Upper lobe of right lung (tissue), 1 donor: ENCODE data around the gene GPR143. TPM values are rescaled to one million over a fixed set of nuclear protein-coding genes. Genes with fewer than 3 reads are reported as not detected.

Experiments
- ATAC-seq: fragments of 200-7000 bp; cut with Tn5 transposase; one replicate; pipeline ENCODE4 v1.9.1; 2020; ENCODE audit warnings: mild to moderate bottlenecking, moderate library complexity
- DNase-seq: peaks from one replicate; pipeline ENCODE4 v3.0.0-alpha.2; 2020
- H3K27ac ChIP-seq: fragments of 200-600 bp; one replicate; pipeline ENCODE4 v1.8.0; 2022
- H3K27me3 ChIP-seq: fragments of 200-600 bp; one replicate; pipeline ENCODE4 v1.8.0; 2022; ENCODE audit warnings: mild to moderate bottlenecking
- H3K36me3 ChIP-seq: fragments of 200-600 bp; one replicate; pipeline ENCODE4 v1.8.0; 2022
- H3K4me1 ChIP-seq: fragments of 200-600 bp; one replicate; pipeline ENCODE4 v1.8.0; 2022
- H3K4me3 ChIP-seq: fragments of 200-600 bp; one replicate; pipeline ENCODE4 v1.8.0; 2022; ENCODE audit warnings: mild to moderate bottlenecking
- H3K9me3 ChIP-seq: fragments of 200-600 bp; one replicate; pipeline ENCODE4 v1.8.0; 2022
- intact Hi-C: fragments of 100-400 bp; cut with DNase I; formaldehyde crosslinking; loops from one replicate; pipeline ENCODE4 v1.11.0; 2022
- total RNA-seq: library from RNA; stranded (reverse); fragmentation: NEBNext Ultra II Directional; extraction: Animal tissue kit (Norgen Biotek cat#: 25700); gene quantifications from one replicate; pipeline ENCODE4 v1.2.1, GENCODE V29; 2021
- TF ChIP-seq, protein P1 (sequence below): fragments of 200-600 bp; IDR thresholded peaks from one replicate; pipeline ENCODE4 v1.8.0; 2022; ENCODE audit warnings: antibody characterized with exemption
- donor health status: DM: no; HTN: yes; CAD: no; lungs with severe emphysema.

The GPR143 gene
- total RNA-seq, 1 donor from 2014 or later, result 1.6 TPM

DNA sequence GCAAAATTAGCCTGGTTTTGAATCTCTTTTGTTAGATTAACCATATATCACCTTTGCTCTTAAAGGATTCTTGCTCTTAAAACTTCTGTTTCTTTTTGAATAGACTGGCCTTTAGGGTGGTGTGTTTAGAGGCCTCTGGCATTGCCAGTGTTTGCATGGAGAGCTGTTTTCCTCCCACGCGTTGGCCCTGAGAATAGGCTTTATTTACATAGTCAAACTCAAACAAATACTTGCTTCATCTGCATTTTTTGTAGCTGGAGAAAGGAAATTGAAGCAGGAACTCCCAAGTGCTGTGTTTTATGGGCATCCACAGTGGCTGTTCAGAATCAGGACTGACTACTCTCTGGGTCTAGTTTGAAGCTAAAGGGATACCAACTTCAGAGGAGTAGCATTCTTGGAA, 23.3 kb upstream of the GPR143 start:
- H3K9me3 ChIP-seq, result no peaks in the 10 kb centered on the region
- no peak overlapping the region for H3K27ac ChIP-seq
- DNase-seq (no peak), ATAC-seq (peak; percentile 59)
- no peaks in the 10 kb centered on the region for H3K27me3 ChIP-seq
- no peak overlapping the region for H3K4me3 ChIP-seq
- TF ChIP-seq, protein P1, sequence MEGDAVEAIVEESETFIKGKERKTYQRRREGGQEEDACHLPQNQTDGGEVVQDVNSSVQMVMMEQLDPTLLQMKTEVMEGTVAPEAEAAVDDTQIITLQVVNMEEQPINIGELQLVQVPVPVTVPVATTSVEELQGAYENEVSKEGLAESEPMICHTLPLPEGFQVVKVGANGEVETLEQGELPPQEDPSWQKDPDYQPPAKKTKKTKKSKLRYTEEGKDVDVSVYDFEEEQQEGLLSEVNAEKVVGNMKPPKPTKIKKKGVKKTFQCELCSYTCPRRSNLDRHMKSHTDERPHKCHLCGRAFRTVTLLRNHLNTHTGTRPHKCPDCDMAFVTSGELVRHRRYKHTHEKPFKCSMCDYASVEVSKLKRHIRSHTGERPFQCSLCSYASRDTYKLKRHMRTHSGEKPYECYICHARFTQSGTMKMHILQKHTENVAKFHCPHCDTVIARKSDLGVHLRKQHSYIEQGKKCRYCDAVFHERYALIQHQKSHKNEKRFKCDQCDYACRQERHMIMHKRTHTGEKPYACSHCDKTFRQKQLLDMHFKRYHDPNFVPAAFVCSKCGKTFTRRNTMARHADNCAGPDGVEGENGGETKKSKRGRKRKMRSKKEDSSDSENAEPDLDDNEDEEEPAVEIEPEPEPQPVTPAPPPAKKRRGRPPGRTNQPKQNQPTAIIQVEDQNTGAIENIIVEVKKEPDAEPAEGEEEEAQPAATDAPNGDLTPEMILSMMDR, result no peak
- H3K36me3 ChIP-seq, result no peaks in the 10 kb centered on the region
- intact Hi-C loops, result no loop called here
- peaks cover 3% of the 10 kb centered on the region for H3K4me1 ChIP-seq

DNA sequence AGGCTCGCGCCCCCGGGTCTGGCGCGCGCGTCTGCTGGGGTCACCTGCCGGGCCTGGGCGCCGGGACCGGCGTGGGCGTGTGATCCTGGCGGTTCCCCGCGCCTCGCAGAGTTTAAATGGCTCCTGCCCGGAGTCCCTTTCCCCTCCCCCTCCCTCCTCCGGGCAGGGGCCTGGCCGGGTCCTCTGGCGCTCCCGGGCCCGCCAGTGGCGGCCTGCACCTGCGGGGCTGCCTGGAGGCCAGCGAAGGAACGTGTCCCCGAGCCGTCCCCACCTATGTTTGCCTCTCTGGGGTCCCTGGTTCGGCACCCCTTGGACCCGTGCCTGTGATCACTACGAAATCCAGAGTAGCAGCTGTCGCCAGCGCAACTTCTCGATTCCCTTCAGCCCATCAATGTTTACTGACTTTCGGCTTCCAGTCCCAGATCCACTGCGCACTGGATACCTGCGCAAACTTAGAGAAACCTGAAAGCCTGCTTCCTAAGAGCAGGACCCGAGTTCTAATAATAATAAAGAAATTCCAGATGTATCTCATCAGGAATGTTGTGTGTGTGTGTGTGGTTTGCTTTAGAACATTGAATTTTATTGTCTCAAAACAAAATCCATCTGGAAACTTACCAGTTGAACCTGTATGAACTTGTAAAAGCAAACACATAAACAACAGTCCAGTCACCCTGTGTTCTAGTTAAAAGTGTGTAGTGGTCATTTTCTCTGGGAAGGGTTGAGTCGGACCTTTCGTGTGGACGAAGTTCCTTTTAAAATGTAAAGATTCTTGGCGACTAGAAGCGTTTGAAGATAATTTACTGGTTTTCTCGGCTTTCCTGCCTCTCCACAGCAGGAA, 21.4 kb upstream of the GPR143 start:
- Histone ChIP-seq H3K36me3 (no peaks in the 10 kb centered on the region), H3K27me3 (no peaks in the 10 kb centered on the region)
- DNase-seq, result peak; percentile 69

DNA sequence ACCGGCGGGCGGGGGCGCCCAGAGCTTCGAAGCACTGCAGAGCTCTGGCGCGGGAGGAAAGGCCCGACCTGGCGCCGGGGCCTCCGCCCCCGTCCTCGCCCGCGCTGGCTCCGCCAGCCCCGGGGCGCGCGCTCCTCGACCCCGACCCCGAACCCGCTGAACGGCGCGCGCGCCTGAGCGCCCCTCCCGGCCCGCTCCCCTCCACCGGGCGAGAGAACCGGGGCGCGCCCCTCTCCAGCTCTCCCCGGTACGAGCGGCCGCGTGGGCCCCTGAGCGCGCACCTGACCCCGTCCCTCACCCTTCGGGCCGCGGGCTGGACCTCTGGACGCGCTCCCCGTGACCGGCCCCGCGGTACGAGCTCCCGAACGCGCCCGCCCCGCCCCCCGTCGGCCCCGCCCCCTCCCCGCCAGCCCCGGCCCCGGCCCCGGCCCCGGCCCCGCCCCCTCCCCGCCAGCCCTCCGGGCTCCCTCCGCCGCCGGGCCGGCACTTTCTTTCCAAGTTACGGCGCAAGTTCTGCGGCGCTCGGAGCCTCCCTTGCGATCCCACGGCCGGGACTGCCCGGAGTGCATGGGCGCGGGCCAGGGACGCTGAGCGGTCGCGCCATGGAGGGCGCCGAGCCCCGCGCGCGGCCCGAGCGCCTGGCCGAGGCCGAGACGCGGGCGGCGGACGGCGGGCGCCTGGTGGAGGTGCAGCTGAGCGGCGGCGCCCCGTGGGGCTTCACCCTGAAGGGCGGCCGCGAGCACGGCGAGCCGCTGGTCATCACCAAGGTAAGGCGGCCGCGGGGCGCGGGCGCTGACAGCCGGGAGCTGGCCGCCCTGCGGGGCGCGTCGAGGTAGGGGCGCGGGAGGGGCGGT, 20.5 kb upstream of the GPR143 start, which contains the start of gene SHROOM2:
Gene SHROOM2 (plus strand): TSS at position 486 of the 854 bp plus-strand sequence. CDS start 117 bp downstream, at position 603.
- TF ChIP-seq, protein P1, result no peak
- Histone ChIP-seq H3K4me1 (peaks cover 3% of the 10 kb centered on the region), H3K9me3 (no peaks in the 10 kb centered on the region), H3K4me3 (peak within 1 kb of the TSS; percentile 56), H3K36me3 (no peaks in the 10 kb centered on the region), H3K27ac (no peak within 1 kb of the TSS), H3K27me3 (no peaks in the 10 kb centered on the region)
- peak; percentile 66 for DNase-seq
- peak; percentile 81 for ATAC-seq
- intact Hi-C loops, result no loop called here

More for the DNA sequence above, 21.4 kb upstream of the GPR143 start:
- peak; percentile 57 for ATAC-seq
- no peaks in the 10 kb centered on the region for H3K9me3 ChIP-seq
- TF ChIP-seq, protein P1, result no peak
- H3K4me3 ChIP-seq, result peak overlapping the region; percentile 56
- intact Hi-C loops, result no loop called here
- peaks cover 3% of the 10 kb centered on the region for H3K4me1 ChIP-seq
- no peak overlapping the region for H3K27ac ChIP-seq

DNA sequence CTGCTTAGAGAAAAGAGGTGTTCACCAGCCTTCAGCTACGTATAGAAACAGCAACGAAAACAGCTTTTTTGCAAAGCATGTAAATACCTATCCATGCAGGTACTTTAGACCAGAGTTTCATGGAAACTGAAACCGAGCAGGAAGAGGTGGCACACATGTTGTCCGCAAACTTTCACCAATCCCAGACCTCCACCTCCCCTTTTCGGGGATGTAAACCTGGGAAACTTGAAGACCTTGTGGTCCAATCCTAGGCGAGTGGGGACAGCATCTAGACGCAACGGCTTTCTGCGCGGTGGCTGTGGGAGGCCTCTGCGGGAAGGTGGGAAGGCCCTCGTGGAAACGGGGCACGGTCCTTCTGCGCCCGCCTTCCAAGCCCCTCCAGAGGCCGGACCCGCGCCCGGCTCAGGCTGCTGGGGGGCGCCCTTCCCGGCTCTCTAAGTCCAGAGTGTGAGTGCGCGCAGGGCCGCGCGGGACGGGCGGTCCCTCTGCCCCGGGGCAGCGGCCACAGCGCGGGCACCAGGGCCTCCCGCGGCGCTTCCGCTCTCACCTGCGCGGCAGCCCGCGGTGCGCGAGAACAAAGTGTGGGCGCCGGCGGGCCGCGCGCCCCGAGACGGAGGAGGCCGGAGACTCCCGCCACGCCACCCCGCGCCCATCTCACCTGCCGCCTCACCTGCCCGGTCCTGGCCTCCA, 19.8 kb upstream of the GPR143 start:
- Histone ChIP-seq H3K9me3 (no peaks in the 10 kb centered on the region), H3K4me3 (peak overlapping the region; percentile 56), H3K27me3 (no peaks in the 10 kb centered on the region), H3K4me1 (peaks cover 3% of the 10 kb centered on the region), H3K27ac (no peak overlapping the region), H3K36me3 (no peaks in the 10 kb centered on the region)
- DNase-seq, result no peak
- intact Hi-C loops, result no loop called here
- peak; percentile 41 for ATAC-seq
- TF ChIP-seq, protein P1, result no peak

DNA sequence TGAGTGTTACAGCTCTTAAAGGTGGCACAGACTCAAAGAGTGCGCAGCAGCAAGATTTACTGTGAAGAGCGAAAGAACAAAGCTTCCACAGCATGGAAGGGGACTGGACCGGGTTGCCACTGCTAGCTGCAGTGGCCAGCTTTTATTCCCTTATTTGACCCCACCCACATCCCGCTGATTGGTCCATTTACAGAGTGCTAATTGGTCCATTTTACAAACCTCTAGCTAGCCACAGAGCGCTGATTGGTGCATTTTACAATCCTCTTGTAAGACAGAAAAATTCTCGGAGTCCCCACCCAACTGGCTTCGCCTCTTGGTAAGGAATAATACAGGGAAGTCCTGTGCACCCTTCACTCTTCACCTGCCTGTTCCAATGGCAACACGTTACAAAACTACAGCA, 18.7 kb upstream of the GPR143 start:
- H3K36me3 ChIP-seq, result no peaks in the 10 kb centered on the region
- H3K27ac ChIP-seq, result no peak overlapping the region
- H3K4me1 ChIP-seq, result peaks cover 3% of the 10 kb centered on the region
- H3K4me3 ChIP-seq, result no peak overlapping the region
- intact Hi-C loops, result no loop called here
- DNase-seq (no peak), ATAC-seq (no peak)
- H3K9me3 ChIP-seq, result no peaks in the 10 kb centered on the region
- TF ChIP-seq, protein P1, result no peak
- H3K27me3 ChIP-seq, result no peaks in the 10 kb centered on the region
